ENCODE results near the gene COCH. TPM values are rescaled to one million over a fixed set of nuclear protein-coding genes. Genes with fewer than 3 reads are reported as not detected.
A peak's percentile ranks its signal among the peaks of the same experiment; 100 is the strongest.

COCH gene
- total RNA-seq, 3 donors from 2014 or later (not counting 1 experiment from before 2014, with no cell fraction given), result 0.27 to 0.73 TPM; not detected in 1

- H3K27me3 Mint-ChIP-seq (ENCODE audit: low read depth in 2 of 2), result no peaks in the 10 kb centered on the region
- H3K4me1 Mint-ChIP-seq, result peaks cover 5 to 12% of the 10 kb centered on the region in 2 donors
- intact Hi-C loops (cut with micrococcal nuclease), result no loop called here
- peaks cover 38% of the 10 kb centered on the region for H3K36me3 ChIP-seq (ENCODE audit: control insufficient read depth, insufficient read depth, low read length)
- H3K36me3 Mint-ChIP-seq, result no peaks in the 10 kb centered on the region
- no CpG with 5 or more reads among the region's 2 CpGs for WGBS (ENCODE audit: insufficient coverage)
- ATAC-seq, result no peak
- DNase-seq, result no peak
- no peak overlapping the region for H3K4me3 Mint-ChIP-seq
- peak overlapping the region in 1 of 2 donors; percentile 17 for H3K27ac Mint-ChIP-seq
- no peaks in the 10 kb centered on the region for H3K4me1 ChIP-seq (ENCODE audit: control insufficient read depth, insufficient read depth, low read length)
- H3K9me3 ChIP-seq (ENCODE audit: control insufficient read depth, insufficient read depth, low read length), result no peaks in the 10 kb centered on the region
- no peak overlapping the region for H3K4me3 ChIP-seq (ENCODE audit: low read length)
- no peaks in the 10 kb centered on the region for H3K9me3 Mint-ChIP-seq
- H3K27ac ChIP-seq (ENCODE audit: low read length), result no peak overlapping the region
- no peaks in the 10 kb centered on the region for H3K27me3 ChIP-seq (ENCODE audit: control insufficient read depth, insufficient read depth, low read length)
- TF ChIP-seq CTCF (IDR thresholded peaks at IDR 0.05), result no peak
These were observed 29.1 kb downstream of the COCH start for GRCh38 chr14:30903285-30904124.

GRCh38 chr14:30906752-30907658 lies 32.6 kb downstream of the COCH start:
- no peak overlapping the region for H3K27ac Mint-ChIP-seq
- Histone ChIP-seq H3K27ac (ENCODE audit: low read length) (no peak overlapping the region), H3K4me3 (ENCODE audit: low read length) (no peak overlapping the region), H3K27me3 (ENCODE audit: control insufficient read depth, insufficient read depth, low read length) (no peaks in the 10 kb centered on the region), H3K4me1 (ENCODE audit: control insufficient read depth, insufficient read depth, low read length) (no peaks in the 10 kb centered on the region), H3K9me3 (ENCODE audit: control insufficient read depth, insufficient read depth, low read length) (no peaks in the 10 kb centered on the region), H3K36me3 (ENCODE audit: control insufficient read depth, insufficient read depth, low read length) (peaks cover 54% of the 10 kb centered on the region)
- ATAC-seq (no peak), DNase-seq (peak in 1 of 2 donors; percentile 27)
- no peak overlapping the region for H3K4me3 Mint-ChIP-seq
- no peaks in the 10 kb centered on the region for H3K27me3 Mint-ChIP-seq (ENCODE audit: low read depth in 2 of 2)
- TF ChIP-seq CTCF (IDR thresholded peaks at IDR 0.05), result no peak
- no peaks in the 10 kb centered on the region for H3K4me1 Mint-ChIP-seq
- intact Hi-C loops (cut with micrococcal nuclease), result loop anchor here (2.0 kb wide), 1 partner anchor 250 kb away; no protein-coding TSS in a partner anchor
- no peaks in the 10 kb centered on the region for H3K9me3 Mint-ChIP-seq
- no peaks in the 10 kb centered on the region for H3K36me3 Mint-ChIP-seq

- Mint-ChIP-seq H3K9me3 (no peaks in the 10 kb centered on the region), H3K4me1 (no peaks in the 10 kb centered on the region), H3K36me3 (no peaks in the 10 kb centered on the region), H3K27me3 (ENCODE audit: low read depth in 2 of 2) (no peaks in the 10 kb centered on the region), H3K4me3 (no peak overlapping the region), H3K27ac (no peak overlapping the region)
- DNase-seq (no peak), ATAC-seq (no peak)
- H3K4me1 ChIP-seq (ENCODE audit: control insufficient read depth, insufficient read depth, low read length), result no peaks in the 10 kb centered on the region
- no peaks in the 10 kb centered on the region for H3K27me3 ChIP-seq (ENCODE audit: control insufficient read depth, insufficient read depth, low read length)
- WGBS (ENCODE audit: insufficient coverage), result no CpG with 5 or more reads among the region's 1 CpG
- intact Hi-C loops (cut with micrococcal nuclease), result loop anchor here (2.0 kb wide), 1 partner anchor 251 kb away; no protein-coding TSS in a partner anchor
- no peaks in the 10 kb centered on the region for H3K9me3 ChIP-seq (ENCODE audit: control insufficient read depth, insufficient read depth, low read length)
- H3K36me3 ChIP-seq (ENCODE audit: control insufficient read depth, insufficient read depth, low read length), result peaks cover 51% of the 10 kb centered on the region
- TF ChIP-seq CTCF (IDR thresholded peaks at IDR 0.05), result no peak
- H3K4me3 ChIP-seq (ENCODE audit: low read length), result no peak overlapping the region
- H3K27ac ChIP-seq (ENCODE audit: low read length), result no peak overlapping the region
These were observed 33.3 kb downstream of the COCH start for GRCh38 chr14:30907659-30908057.
